GM10248 (cell line): ENCODE measurements around the gene CFDP1.

Experiments used
- CTCF ChIA-PET: fragments of 300-600 bp; sonication (Branson Sonifier 250); formaldehyde crosslinking; extraction: SDS; loops from one replicate; lab custom pipeline; 2021; ENCODE audit warnings: antibody characterized with exemption; lab: Yijun Ruan, JAX
- POLR2A ChIA-PET: fragments of 350-650 bp; sonication (Branson Sonifier 250); formaldehyde crosslinking; extraction: SDS; loops from one replicate; lab custom pipeline; 2020; ENCODE audit warnings: antibody characterized with exemption; lab: Yijun Ruan, JAX
- DNase-seq: peaks from one replicate; pipeline ENCODE4 v3.0.0; 2012; ENCODE audit errors: extremely low spot score
- TF ChIP-seq, protein P1 (sequence below): IDR thresholded peaks from 2 replicates; pipeline ENCODE4 v1.5.1; 2012; ENCODE audit warnings: mild to moderate bottlenecking, low read depth; ENCODE audit errors: extremely low read depth, missing control alignments, control extremely low read depth

The CFDP1 gene

DNA sequence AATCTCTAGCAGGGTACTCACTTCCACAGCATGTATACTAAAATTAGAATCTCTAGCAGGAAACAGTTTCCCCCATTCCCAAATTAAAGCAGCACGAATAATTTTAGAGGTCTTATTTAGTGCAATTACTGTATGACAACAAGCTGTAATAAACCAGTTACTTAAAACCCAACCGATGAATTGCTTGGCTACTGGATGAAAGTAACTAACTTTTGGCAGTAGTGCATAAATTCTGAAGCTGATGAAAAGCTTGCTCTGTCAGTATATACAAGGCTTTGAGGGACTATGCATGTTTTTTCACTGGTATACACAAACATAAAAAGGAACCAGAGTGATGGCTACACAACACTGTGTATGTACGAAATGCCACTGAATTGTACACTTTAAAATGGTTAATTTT, 89.4 kb downstream of the CFDP1 start:
- TF ChIP-seq, protein P1, sequence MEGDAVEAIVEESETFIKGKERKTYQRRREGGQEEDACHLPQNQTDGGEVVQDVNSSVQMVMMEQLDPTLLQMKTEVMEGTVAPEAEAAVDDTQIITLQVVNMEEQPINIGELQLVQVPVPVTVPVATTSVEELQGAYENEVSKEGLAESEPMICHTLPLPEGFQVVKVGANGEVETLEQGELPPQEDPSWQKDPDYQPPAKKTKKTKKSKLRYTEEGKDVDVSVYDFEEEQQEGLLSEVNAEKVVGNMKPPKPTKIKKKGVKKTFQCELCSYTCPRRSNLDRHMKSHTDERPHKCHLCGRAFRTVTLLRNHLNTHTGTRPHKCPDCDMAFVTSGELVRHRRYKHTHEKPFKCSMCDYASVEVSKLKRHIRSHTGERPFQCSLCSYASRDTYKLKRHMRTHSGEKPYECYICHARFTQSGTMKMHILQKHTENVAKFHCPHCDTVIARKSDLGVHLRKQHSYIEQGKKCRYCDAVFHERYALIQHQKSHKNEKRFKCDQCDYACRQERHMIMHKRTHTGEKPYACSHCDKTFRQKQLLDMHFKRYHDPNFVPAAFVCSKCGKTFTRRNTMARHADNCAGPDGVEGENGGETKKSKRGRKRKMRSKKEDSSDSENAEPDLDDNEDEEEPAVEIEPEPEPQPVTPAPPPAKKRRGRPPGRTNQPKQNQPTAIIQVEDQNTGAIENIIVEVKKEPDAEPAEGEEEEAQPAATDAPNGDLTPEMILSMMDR, result no peak
- POLR2A ChIA-PET, result no interaction called here
- DNase-seq, result no peak
- CTCF ChIA-PET, result interaction anchor here (0.7 to 1.6 kb wide), 3 partner anchors 14 to 110 kb away, joined by 3 to 7 read pairs (median 4); no protein-coding TSS in a partner anchor

- CTCF ChIA-PET, result interaction anchor here (1.3 to 1.6 kb wide), 2 partner anchors 17 to 109 kb away, joined by 3 to 7 read pairs; no protein-coding TSS in a partner anchor
- DNase-seq, result no peak
- TF ChIP-seq, protein P1, result no peak
- POLR2A ChIA-PET, result interaction anchor here (0.6 kb wide), 1 partner anchor 60 kb away, joined by 3 read pairs; no protein-coding TSS in a partner anchor
These were observed 90.0 kb downstream of the CFDP1 start for GRCh38 chr16:75343286-75343685.

GRCh38 chr16:75342308-75342811, 90.9 kb downstream of the CFDP1 start:
- POLR2A ChIA-PET, result interaction anchor here (0.6 kb wide), 1 partner anchor 59 kb away, joined by 3 read pairs; no protein-coding TSS in a partner anchor
- no peak for DNase-seq
- TF ChIP-seq, protein P1, result no peak
- CTCF ChIA-PET, result interaction anchor here (0.8 to 1.3 kb wide), 2 partner anchors 15 to 18 kb away, joined by 3 read pairs; no protein-coding TSS in a partner anchor

DNA sequence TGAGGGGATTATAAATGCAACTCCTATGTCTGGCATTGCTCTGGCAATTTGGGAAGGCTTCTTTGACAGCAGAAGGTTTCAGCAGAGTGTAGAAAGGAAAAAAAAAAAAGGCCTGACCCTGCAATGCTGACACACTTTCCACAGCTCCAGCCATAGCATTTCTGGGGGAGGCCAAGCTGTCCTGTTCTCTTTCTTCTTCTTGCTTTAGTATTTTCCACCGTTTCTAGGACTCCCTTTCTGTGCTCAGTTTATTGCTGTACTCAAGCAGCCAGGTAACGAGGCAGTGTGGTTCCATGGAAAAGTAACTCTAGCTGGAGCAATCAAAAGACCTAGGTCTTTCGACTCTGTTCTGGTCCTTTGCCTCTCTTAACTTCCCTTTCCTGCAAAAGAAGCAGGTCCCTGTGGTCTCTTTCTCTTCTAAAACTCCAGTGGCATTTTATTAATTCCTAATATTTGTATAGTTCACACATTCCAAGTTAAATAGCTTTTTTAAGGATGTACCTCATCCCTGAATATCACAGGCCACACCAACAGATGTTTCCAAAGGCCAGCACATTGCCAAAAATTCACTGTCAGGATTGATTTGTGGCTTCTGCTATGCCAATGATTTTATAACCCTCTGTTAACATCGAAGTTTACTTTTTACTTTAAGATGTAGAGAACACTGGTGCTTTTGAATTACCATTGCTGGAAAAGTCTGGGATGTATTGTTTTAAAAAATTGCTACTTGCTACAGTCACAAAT, 91.6 kb downstream of the CFDP1 start:
- DNase-seq, result no peak
- TF ChIP-seq, protein P1, result no peak
- ChIA-PET POLR2A (no interaction called here), CTCF (interaction anchor here (0.8 to 1.3 kb wide), 2 partner anchors 15 to 17 kb away, joined by 3 read pairs; no protein-coding TSS in a partner anchor)

- POLR2A ChIA-PET, result no interaction called here
- DNase-seq, result no peak
- CTCF ChIA-PET, result interaction anchor here (1.3 kb wide), 1 partner anchor 18 kb away, joined by 3 read pairs; no protein-coding TSS in a partner anchor
These were observed 92.4 kb downstream of the CFDP1 start for GRCh38 chr16:75340741-75341491.

More at GRCh38 chr16:75340741-75341491, 92.4 kb downstream of the CFDP1 start:
- TF ChIP-seq, protein P1, result no peak
